MM.1S (cell line): ENCODE measurements around the gene GATAD2B.
"Not testable (repeated sequence)": the region's sequence is repeated elsewhere in the genome, so short reads cannot be mapped to it uniquely, and the experiment has no call there.

Experiments
- DNase-seq: peaks from one replicate; pipeline ENCODE4 v3.0.0-alpha.2; 2015
- H2AFZ ChIP-seq: fragments of 300-600 bp; sonication (generic); 2 replicates; pipeline ENCODE4 v1.6.0; 2016; ENCODE audit warnings: antibody characterized with exemption, low read length
- H3F3A ChIP-seq: fragments of 300-600 bp; sonication (generic); 2 replicates; pipeline ENCODE4 v1.6.1; 2016; ENCODE audit warnings: mild to moderate bottlenecking, antibody characterized with exemption, low read length, moderate library complexity, mixed read lengths; ENCODE audit not compliant: insufficient read depth
- H3K27ac ChIP-seq: fragments of 300-600 bp; sonication (generic); 2 replicates; pipeline ENCODE4 v1.5.1; 2016; ENCODE audit warnings: mild to moderate bottlenecking, low read length
- H3K27me3 ChIP-seq: fragments of 300-600 bp; sonication (generic); replicated peaks from 2 replicates; pipeline ENCODE4 v1.6.0; 2016; ENCODE audit warnings: low read length; ENCODE audit not compliant: insufficient read depth
- H3K36me3 ChIP-seq: fragments of 300-600 bp; sonication (generic); replicated peaks from 2 replicates; pipeline ENCODE4 v1.6.1; 2016; ENCODE audit warnings: mild to moderate bottlenecking, low read length, mixed read lengths; ENCODE audit not compliant: insufficient read depth
- H3K4me1 ChIP-seq: fragments of 300-600 bp; sonication (generic); 2 replicates; pipeline ENCODE4 v1.6.1; 2016; ENCODE audit warnings: low read length, mixed read lengths
- H3K4me2 ChIP-seq: fragments of 300-600 bp; sonication (generic); 2 replicates; pipeline ENCODE4 v1.6.0; 2016; ENCODE audit warnings: low read depth, low read length
- H3K4me3 ChIP-seq: fragments of 300-600 bp; sonication (generic); 2 replicates; pipeline ENCODE4 v1.5.1; 2016; ENCODE audit warnings: low read length, mixed read lengths
- H3K79me2 ChIP-seq: fragments of 300-600 bp; sonication (generic); 2 replicates; pipeline ENCODE4 v1.6.1; 2016; ENCODE audit warnings: mixed run types, low read length, mixed read lengths
- H3K9ac ChIP-seq: fragments of 300-600 bp; sonication (generic); 2 replicates; pipeline ENCODE4 v1.6.1; 2016; ENCODE audit warnings: low read length, mixed read lengths
- H3K9me2 ChIP-seq: fragments of 300-600 bp; sonication (generic); replicated peaks from 2 replicates; pipeline ENCODE4 v1.6.1; 2016; ENCODE audit warnings: mild to moderate bottlenecking, low read length, mixed read lengths; ENCODE audit not compliant: insufficient read depth
- H3K9me3 ChIP-seq: fragments of 300-600 bp; sonication (generic); replicated peaks from 2 replicates; pipeline ENCODE4 v1.6.1; 2016; ENCODE audit warnings: mild to moderate bottlenecking, low read length, mixed read lengths; ENCODE audit not compliant: insufficient read depth
- H4K20me1 ChIP-seq: fragments of 300-600 bp; sonication (generic); 2 replicates; pipeline ENCODE4 v1.6.1; 2016; ENCODE audit warnings: mild to moderate bottlenecking, low read length, moderate library complexity, mixed read lengths; ENCODE audit not compliant: insufficient read depth
- EZH2 ChIP-seq: fragments of 300-600 bp; sonication (generic); optimal IDR thresholded peaks from 2 replicates; pipeline ENCODE3; 2017; ENCODE audit warnings: low read depth, mild to moderate bottlenecking, antibody characterized with exemption, low read length, mixed read lengths
- EZH2phosphoT487 ChIP-seq: fragments of 300-600 bp; sonication (generic); IDR thresholded peaks from 2 replicates; pipeline ENCODE4 v1.6.1; 2018; ENCODE audit warnings: antibody characterized with exemption, low read length
- TF ChIP-seq, protein P1 (sequence below): fragments of 300-600 bp; sonication (generic); IDR thresholded peaks from 2 replicates; pipeline ENCODE4 v1.5.1; 2016; ENCODE audit warnings: antibody characterized with exemption, low read length, mixed read lengths

Gene GATAD2B

DNA sequence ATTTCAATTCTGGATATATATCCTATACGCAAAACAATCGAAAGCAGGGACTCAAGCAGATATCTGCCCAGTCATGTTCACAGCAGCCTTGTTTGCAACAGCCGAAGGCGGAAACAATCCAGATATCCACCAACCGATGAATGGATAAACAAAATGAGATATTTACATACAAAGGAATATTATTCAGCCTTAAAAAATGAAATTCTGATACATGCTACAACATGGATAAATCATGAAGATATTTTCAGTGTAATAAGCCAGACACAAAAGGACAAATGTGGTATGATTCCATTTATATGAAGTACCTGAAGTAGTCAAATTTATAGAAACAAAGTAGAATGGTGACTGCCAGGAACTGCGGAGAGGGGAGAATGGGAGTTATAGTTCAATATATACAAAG is 15.6 kb downstream of the GATAD2B start:
- Histone ChIP-seq H3K4me2 (no peak overlapping the region), H3K4me1 (no peaks in the 10 kb centered on the region), H3K4me3 (no peak overlapping the region), H3K36me3 (no peaks in the 10 kb centered on the region), H3K9me3 (no peaks in the 10 kb centered on the region), H3K9me2 (no peaks in the 10 kb centered on the region), H3K79me2 (peaks cover 99% of the 10 kb centered on the region), H2AFZ (no peak overlapping the region), H3K27me3 (no peaks in the 10 kb centered on the region), H3F3A (no peaks in the 10 kb centered on the region; the same call in 1 of the 2 replicates), H4K20me1 (peaks cover 20% of the 10 kb centered on the region), H3K27ac (no peak overlapping the region), H3K9ac (no peak overlapping the region)
- TF ChIP-seq EZH2 (no peak), EZH2phosphoT487 (no peak)
- DNase-seq, result no peak

DNA sequence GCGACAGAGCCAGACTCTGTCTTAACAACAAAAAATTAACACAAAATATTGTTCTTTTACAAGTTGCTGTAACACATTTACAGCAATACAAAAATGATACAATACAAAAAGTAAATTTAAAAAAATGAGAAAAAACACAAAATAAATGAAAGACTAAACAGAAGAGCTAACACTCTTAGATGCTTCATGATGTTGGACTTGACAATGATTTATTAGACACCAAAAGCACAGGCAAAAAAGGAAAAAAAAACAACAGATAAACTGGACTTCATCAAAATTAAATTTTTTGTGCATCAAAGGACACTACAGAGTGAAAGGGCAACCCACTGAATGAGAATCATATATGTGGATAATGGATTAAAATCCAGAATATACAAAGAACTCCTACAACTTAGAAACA is 16.4 kb downstream of the GATAD2B start:
- no peaks in the 10 kb centered on the region for H3K4me1 ChIP-seq
- no peaks in the 10 kb centered on the region for H3K27me3 ChIP-seq
- TF ChIP-seq EZH2 (no peak), EZH2phosphoT487 (no peak)
- TF ChIP-seq, protein P1, sequence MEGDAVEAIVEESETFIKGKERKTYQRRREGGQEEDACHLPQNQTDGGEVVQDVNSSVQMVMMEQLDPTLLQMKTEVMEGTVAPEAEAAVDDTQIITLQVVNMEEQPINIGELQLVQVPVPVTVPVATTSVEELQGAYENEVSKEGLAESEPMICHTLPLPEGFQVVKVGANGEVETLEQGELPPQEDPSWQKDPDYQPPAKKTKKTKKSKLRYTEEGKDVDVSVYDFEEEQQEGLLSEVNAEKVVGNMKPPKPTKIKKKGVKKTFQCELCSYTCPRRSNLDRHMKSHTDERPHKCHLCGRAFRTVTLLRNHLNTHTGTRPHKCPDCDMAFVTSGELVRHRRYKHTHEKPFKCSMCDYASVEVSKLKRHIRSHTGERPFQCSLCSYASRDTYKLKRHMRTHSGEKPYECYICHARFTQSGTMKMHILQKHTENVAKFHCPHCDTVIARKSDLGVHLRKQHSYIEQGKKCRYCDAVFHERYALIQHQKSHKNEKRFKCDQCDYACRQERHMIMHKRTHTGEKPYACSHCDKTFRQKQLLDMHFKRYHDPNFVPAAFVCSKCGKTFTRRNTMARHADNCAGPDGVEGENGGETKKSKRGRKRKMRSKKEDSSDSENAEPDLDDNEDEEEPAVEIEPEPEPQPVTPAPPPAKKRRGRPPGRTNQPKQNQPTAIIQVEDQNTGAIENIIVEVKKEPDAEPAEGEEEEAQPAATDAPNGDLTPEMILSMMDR, result no peak
- H4K20me1 ChIP-seq, result peaks cover 20% of the 10 kb centered on the region
- H3K4me2 ChIP-seq, result no peak overlapping the region
- no peak overlapping the region for H2AFZ ChIP-seq
- no peaks in the 10 kb centered on the region; the same call in 1 of the 2 replicates for H3F3A ChIP-seq
- no peak for DNase-seq
- no peak overlapping the region for H3K9ac ChIP-seq
- no peaks in the 10 kb centered on the region for H3K9me3 ChIP-seq
- H3K27ac ChIP-seq, result no peak overlapping the region
- no peak overlapping the region for H3K4me3 ChIP-seq
- peaks cover 98% of the 10 kb centered on the region for H3K79me2 ChIP-seq
- no peaks in the 10 kb centered on the region for H3K36me3 ChIP-seq
- H3K9me2 ChIP-seq, result no peaks in the 10 kb centered on the region

DNA sequence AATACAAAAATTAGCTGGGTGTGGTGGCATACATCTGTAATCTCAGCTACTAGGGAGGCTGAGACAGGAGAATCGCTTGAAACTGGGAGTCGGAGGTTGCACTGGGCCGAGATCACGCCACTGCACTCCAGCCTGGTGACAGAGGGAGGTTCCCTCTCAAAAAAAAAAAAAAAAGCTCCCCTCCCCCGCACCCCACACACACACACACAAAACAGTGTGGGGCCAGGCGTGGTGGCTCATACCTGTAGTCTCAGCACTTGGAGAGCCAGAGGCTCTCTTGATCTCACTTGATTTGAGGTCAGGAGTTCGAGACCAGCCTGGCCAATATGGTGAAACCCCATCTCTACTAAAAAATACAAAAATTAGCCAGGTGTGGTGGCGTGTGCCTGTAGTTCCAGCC is 16.9 kb downstream of the GATAD2B start:
- H3K36me3 ChIP-seq, H3F3A ChIP-seq, H3K27ac ChIP-seq, H3K9ac ChIP-seq, H3K4me2 ChIP-seq, H3K9me3 ChIP-seq, H3K4me1 ChIP-seq, DNase-seq, H3K9me2 ChIP-seq, H3K4me3 ChIP-seq, H3K27me3 ChIP-seq, H2AFZ ChIP-seq: not testable (repeated sequence)
- Histone ChIP-seq H3K79me2 (peaks cover 98% of the 10 kb centered on the region), H4K20me1 (peaks cover 18% of the 10 kb centered on the region)

DNA sequence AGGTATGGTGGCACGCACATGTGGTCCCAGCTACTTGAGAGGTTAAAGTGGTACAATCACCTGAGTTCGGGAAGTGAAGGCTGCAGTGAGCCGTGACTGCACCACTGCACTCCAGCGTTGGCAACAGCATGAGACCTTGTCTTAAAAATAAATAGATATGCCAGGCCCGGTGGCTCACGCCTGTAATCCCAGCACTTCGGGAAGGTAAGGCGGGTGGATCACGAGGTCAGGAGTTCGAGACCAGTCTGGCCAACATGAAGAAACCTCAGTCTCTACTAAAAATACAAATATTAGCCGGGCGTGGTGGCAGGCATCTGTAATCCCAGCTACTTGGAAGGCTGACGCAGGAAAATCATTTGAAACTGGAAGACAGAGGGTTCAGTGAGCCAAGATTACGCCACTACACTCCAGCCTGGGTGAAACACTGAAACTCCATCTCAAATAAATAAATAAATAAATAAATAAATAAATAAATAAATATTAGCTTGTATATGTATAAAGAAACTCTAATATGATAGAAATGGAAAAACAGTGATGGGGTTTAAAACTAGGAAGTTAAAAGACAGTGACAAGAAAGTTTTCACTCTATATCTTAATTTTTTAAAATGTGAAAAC is 18.8 kb downstream of the GATAD2B start:
- Histone ChIP-seq H3K9me3 (no peaks in the 10 kb centered on the region), H3K4me1 (no peaks in the 10 kb centered on the region), H3K4me2 (no peak overlapping the region), H3K36me3 (no peaks in the 10 kb centered on the region), H3K9ac (no peak overlapping the region), H3K27me3 (no peaks in the 10 kb centered on the region), H3K9me2 (no peaks in the 10 kb centered on the region), H4K20me1 (peaks cover 16% of the 10 kb centered on the region), H3K27ac (no peak overlapping the region), H3K79me2 (peaks cover 99% of the 10 kb centered on the region), H3K4me3 (no peak overlapping the region), H2AFZ (no peak overlapping the region), H3F3A (no peaks in the 10 kb centered on the region; the same call in 1 of the 2 replicates)
- DNase-seq, result no peak
- TF ChIP-seq, protein P1, result no peak
- TF ChIP-seq EZH2 (no peak), EZH2phosphoT487 (no peak)
